CD4-positive, alpha-beta T cell treated with Interleukin-6 for 4 hours (primary cell): ENCODE data around the gene ATP6AP2.

Experiments
- DNase-seq: peaks from one replicate; pipeline ENCODE4 v3.0.0-alpha.2; 2020; ENCODE audit warnings: mixed read lengths

Gene ATP6AP2

DNA sequence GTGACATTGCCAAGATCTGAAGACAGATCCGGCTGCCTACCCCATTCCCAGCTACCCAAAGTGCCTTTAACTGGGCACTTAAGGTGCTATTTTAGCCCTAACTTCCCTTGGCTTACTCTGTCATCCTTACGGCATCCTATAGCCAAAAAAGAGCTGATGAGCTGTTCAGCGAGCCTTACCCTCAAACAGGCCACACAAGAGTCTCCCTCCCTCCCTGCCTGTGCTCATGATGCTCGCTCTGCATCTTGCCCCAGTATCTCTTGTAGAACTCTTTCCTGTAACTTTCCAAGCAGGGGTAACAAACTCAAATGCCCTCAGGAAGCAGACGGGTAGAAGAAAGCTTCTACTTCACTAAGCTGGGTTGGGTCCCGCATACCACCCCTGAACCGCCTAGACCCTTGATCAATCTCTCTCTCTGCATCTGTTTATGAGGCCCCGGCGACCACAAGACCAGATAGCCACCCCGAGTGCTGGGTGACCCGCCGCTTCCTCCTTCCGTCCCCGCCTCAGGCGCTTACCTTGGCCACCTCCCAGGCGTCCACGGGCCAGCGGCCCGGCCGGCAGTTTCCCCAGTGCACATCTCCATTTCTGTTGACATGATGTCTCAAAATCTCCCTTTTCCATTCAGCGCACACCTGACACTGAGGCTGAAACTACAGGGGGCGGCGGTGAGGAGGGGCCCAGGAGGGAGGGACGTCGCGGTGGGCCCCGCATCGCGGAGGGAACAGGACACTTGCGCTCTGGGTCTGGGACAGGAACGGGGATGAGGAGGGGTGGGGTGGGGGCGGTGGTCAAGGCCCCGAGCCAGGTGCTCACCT is 65.9 kb downstream of the ATP6AP2 start:
- DNase-seq: peak; percentile 41

DNA sequence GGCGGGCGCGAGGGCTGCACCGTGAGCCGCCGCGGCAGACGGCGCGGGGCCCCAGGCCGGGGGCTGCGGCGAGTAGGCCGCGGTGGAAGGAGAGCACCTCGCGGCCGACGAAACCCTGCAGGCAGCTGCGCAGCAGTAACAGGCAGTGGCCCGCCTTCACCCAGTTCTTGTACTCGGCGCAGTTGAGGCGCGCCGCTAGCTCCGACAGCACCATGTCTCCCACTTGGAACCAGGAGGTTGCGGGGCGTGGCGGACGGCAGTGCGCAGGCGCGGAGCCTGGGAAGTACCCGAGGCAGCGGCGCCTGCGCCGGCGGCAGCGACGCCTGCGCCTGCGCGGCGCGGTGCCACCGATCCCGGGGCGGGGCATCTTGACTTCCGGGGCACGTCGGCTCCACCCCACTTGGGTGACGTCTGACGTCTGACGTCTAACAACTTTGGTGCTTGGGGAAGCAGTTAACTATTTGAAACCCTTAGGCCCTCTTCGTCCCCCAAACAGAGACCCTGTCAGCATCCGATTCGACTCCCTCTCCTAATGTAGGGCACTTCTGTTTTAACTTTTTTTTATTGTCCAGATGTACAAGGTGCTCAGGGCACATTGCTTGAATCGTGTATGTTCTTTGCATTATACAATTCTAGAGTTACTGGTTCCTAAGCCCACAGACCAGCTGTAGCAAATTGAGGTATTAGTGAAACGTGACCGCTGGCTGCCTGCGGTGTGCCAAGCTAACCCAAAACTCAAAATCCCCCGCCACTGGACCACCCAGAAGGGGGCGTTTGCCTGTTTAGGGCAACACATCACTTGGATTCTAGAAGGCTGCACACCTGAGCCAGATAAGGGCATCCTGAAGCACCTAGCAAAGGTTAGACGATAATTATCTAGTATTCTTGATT is 66.8 kb downstream of the ATP6AP2 start, which contains the start of gene CXorf38:
Gene CXorf38, minus strand, starts transcription at position 255 of the 891 bp plus-strand sequence. Its CDS starts 41 bp downstream, at position 214.
- DNase-seq: peak; percentile 98

DNA sequence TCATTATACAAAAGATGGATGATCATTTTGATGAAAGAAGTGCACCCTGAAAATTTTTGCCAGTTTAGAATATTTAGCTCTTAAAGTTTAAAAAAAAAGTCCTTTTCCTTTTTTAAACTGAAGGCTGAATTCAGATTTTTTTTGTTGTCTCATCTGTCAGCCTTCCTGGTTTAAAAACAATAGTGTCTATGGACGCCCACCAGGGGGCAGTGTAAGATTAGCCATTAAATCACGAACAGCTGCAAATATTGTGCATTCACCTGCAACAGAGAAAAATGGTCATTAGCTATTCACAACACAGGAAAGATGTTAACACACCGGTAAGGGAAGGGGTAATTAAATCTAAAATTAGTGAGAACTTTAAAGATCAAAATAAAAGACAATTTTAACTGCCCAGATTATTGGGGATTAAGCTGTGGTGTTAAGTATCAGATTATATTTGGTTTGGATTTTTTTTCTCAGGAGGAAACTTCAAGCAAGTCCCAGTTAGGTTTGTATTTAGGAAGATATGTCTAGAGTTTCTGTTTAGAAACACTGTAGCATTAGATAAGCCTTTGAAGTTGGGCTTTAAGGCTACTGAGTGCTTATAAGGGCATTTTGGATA is 71.0 kb downstream of the ATP6AP2 start:
- DNase-seq: peak; percentile 88

DNA sequence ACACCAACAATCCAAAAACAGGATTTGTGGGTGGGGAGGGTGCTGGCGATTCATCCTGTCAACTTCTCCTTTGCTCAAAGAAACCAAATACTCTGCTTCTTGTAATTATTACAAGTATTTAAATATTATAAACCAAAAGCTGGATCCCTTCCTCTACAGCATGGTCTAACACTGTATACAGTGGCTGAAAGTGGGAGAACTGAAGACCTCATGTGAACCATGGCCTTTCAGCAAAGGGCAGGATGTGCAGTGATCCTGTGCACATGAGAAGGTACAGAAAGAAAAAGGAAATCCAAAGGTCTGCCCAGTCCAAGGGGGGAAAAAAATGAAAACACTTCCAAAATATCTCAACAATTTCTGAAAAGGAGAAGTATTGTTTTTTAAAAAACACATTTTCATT is 71.9 kb downstream of the ATP6AP2 start:
- DNase-seq: no peak

DNA sequence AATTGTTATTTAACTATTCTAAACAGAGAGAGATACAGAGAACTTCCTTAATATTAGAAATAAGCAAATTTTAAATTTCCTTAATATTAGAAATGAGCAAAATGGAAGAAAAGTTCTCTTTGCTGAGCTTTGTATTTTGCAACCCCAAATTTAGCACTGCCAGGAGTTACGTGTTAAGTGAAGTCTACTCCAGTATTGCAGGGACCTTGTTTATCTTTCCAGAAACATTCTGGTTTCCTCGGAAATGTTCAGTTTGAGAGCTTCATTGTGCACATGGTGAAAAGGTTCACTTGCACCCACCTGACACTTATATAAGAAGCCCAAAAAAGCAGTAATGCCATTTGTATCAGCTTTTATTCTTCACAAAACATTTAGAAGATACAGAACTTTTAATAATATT is 72.8 kb downstream of the ATP6AP2 start:
- DNase-seq: no peak
